SK-N-SH (cell line): ENCODE data around the gene JAKMIP3. TPM values are rescaled to one million over a fixed set of nuclear protein-coding genes. Genes with fewer than 3 reads are reported as not detected.

Experiments
- CTCF ChIA-PET: fragments of 300-600, 350-600 bp; formaldehyde crosslinking; extraction: SDS; loops from one replicate; lab custom pipeline; 2021; lab: Yijun Ruan, JAX
- POLR2A ChIA-PET: fragments of 350-600 bp; sonication (Branson Sonifier 250); formaldehyde crosslinking; extraction: SDS; loops from one replicate; lab custom pipeline; 2020; ENCODE audit warnings: antibody characterized with exemption, inconsistent platforms; lab: Yijun Ruan, JAX
- DNase-seq: peaks from one replicate; pipeline ENCODE4 v3.0.0; 2012
- H2AFZ ChIP-seq: fragments of 200-600 bp; sonication (generic); 2 replicates; pipeline ENCODE4 v1.8.1; 2016; ENCODE audit warnings: antibody characterized with exemption, mild to moderate bottlenecking, low read depth
- H3F3A ChIP-seq: fragments of 200-600 bp; sonication (generic); replicated peaks from 2 replicates; pipeline ENCODE3; 2016; ENCODE audit warnings: antibody characterized with exemption, mild to moderate bottlenecking; ENCODE audit not compliant: insufficient read depth
- H3K27ac ChIP-seq, 2 experiments: fragments of 200-500 bp in 1 of 2; fragments of 200-600 bp in 1 of 2; sonication (Bioruptor generic) in 1 of 2; sonication (generic), shearing (Covaris generic) in 1 of 2; 2 replicates each; pipeline versions ENCODE4 v1.5.1 to v1.6.1; 2014 to 2016; ENCODE audit warnings: low read depth in 2 of 2, inconsistent platforms in 1 of 2, low read length in 1 of 2, mild to moderate bottlenecking in 1 of 2, mixed read lengths in 1 of 2
- H3K27me3 ChIP-seq: fragments of 200-600 bp; sonication (generic), shearing (Covaris generic); 2 replicates; pipeline ENCODE4 v1.6.1; 2016; ENCODE audit warnings: mixed run types; ENCODE audit not compliant: insufficient read depth
- H3K36me3 ChIP-seq, 2 experiments: fragments of 200-500 bp in 1 of 2; fragments of 200-600 bp in 1 of 2; sonication (Bioruptor generic) in 1 of 2; sonication (generic) in 1 of 2; replicated peaks in 1 of 2; 2 replicates each; pipeline versions ENCODE3 to v1.5.1; 2014 to 2016; ENCODE audit warnings: low read length in 1 of 2, mild to moderate bottlenecking in 1 of 2; ENCODE audit not compliant: insufficient read depth in 2 of 2, control insufficient read depth in 1 of 2
- H3K4me1 ChIP-seq, 2 experiments: fragments of 200-500 bp in 1 of 2; fragments of 200-600 bp in 1 of 2; sonication (Bioruptor generic) in 1 of 2; sonication (generic), shearing (Covaris generic) in 1 of 2; 2 replicates each; pipeline versions ENCODE4 v1.5.1 to v1.6.1; 2014 to 2016; ENCODE audit warnings: low read depth in 1 of 2, low read length in 1 of 2, mixed run types in 1 of 2; ENCODE audit not compliant: insufficient read depth in 2 of 2, control insufficient read depth in 1 of 2
- H3K4me2 ChIP-seq: fragments of 200-600 bp; sonication (generic), shearing (Covaris generic); 2 replicates; pipeline ENCODE4 v1.6.1; 2017; ENCODE audit warnings: mixed run types
- H3K4me3 ChIP-seq, 2 experiments: fragments of 200-500 bp in 1 of 2; fragments of 200-600 bp in 1 of 2; sonication (Bioruptor generic) in 1 of 2; sonication (generic), shearing (Covaris generic) in 1 of 2; 2 replicates each; pipeline versions ENCODE4 v1.5.1 to v1.8.1; 2014 to 2016; ENCODE audit warnings: low read depth in 2 of 2, inconsistent platforms in 1 of 2, low read length in 1 of 2, mild to moderate bottlenecking in 1 of 2, mixed read lengths in 1 of 2, moderate library complexity in 1 of 2
- H3K79me2 ChIP-seq: fragments of 200-600 bp; sonication (generic); 2 replicates; pipeline ENCODE4 v1.8.1; 2017; ENCODE audit warnings: mild to moderate bottlenecking; ENCODE audit not compliant: insufficient read depth
- H3K9ac ChIP-seq: fragments of 200-600 bp; sonication (generic); 2 replicates; pipeline ENCODE4 v1.6.1; 2017; ENCODE audit warnings: mixed run types
- H3K9me2 ChIP-seq: fragments of 200-600 bp; sonication (generic); 2 replicates; pipeline ENCODE4 v1.6.1; 2017; ENCODE audit warnings: mixed run types
- H3K9me3 ChIP-seq: fragments of 200-600 bp; sonication (generic); 2 replicates; pipeline ENCODE4 v1.6.1; 2017; ENCODE audit warnings: mixed run types, mild to moderate bottlenecking, moderate library complexity
- H4K20me1 ChIP-seq: fragments of 200-600 bp; sonication (generic); 2 replicates; pipeline ENCODE4 v1.6.1; 2017; ENCODE audit warnings: mild to moderate bottlenecking, mixed run types; ENCODE audit not compliant: insufficient read depth
- ELF1 ChIP-seq: IDR thresholded peaks from 2 replicates; pipeline ENCODE4 v1.4.0; 2012
- EP300 ChIP-seq, 2 experiments: IDR thresholded peaks; 2 replicates each; pipeline versions ENCODE4 v1.4.0 to v1.6.1; 2012; ENCODE audit warnings: borderline replicate concordance in 1 of 2, low read depth in 1 of 2, low read length in 1 of 2
- FOSL2 ChIP-seq: IDR thresholded peaks from 2 replicates; pipeline ENCODE4 v1.4.0; 2012; ENCODE audit warnings: low read depth, mild to moderate bottlenecking, moderate library complexity, borderline replicate concordance
- FOXJ3 ChIP-seq: sonication (generic); formaldehyde crosslinking; IDR thresholded peaks from 2 replicates; pipeline ENCODE4 v1.5.1; 2020; ENCODE audit warnings: mild to moderate bottlenecking, missing genetic modification reagents
- GABPA ChIP-seq: IDR thresholded peaks from 2 replicates; pipeline ENCODE4 v1.4.0; 2012; ENCODE audit warnings: low read depth, mild to moderate bottlenecking
- GATA2 ChIP-seq: sonication (generic); formaldehyde crosslinking; IDR thresholded peaks from 2 replicates; pipeline ENCODE4 v1.5.0; 2020; ENCODE audit warnings: mild to moderate bottlenecking, missing genetic modification reagents
- IRF3 ChIP-seq: fragments of 150-350 bp; IDR thresholded peaks from 2 replicates; pipeline ENCODE4 v1.6.1; 2016; ENCODE audit warnings: mild to moderate bottlenecking, low read depth, low read length
- POLR2AphosphoS5 ChIP-seq: IDR thresholded peaks from 2 replicates; pipeline ENCODE4 v1.6.1; 2012; ENCODE audit warnings: low read depth, low read length
- SMC3 ChIP-seq: IDR thresholded peaks from 2 replicates; pipeline ENCODE4 v1.6.1; 2012; ENCODE audit warnings: low read depth, low read length, improper control_type of control experiment
- TAF1 ChIP-seq: IDR thresholded peaks from 2 replicates; pipeline ENCODE4 v1.6.1; 2012; ENCODE audit warnings: low read depth, mild to moderate bottlenecking, low read length, moderate library complexity, borderline replicate concordance
- TEAD4 ChIP-seq: IDR thresholded peaks from 2 replicates; pipeline ENCODE4 v1.4.0; 2012; ENCODE audit warnings: mild to moderate bottlenecking, borderline replicate concordance; ENCODE audit not compliant: insufficient read depth
- USF1 ChIP-seq: IDR thresholded peaks from 2 replicates; pipeline ENCODE4 v1.4.0; 2012; ENCODE audit warnings: low read depth, borderline replicate concordance
- USF2 ChIP-seq: fragments of 150-350 bp; IDR thresholded peaks from 2 replicates; pipeline ENCODE4 v1.6.1; 2017; ENCODE audit warnings: antibody characterized with exemption, low read length, low read depth, borderline replicate concordance
- YY1 ChIP-seq: IDR thresholded peaks from 2 replicates; pipeline ENCODE4 v1.4.0; 2012; ENCODE audit warnings: low read depth, mild to moderate bottlenecking
- WGBS: methylation state at CpG from one replicate; pipeline ENCODE4 v1.1.6; 2017; ENCODE audit warnings: low lambda C conversion rate; 5-methylcytosine and 5-hydroxymethylcytosine counted together
- polyA plus RNA-seq, 3 experiments: library from polyadenylated mRNA; depleted of rRNA; stranded (reverse); fragments of >200 nt; gene quantifications; 2 replicates each; pipeline ENCODE4 v1.2.3, GENCODE V29; 2012

The JAKMIP3 gene
- polyA plus RNA-seq, 1 of the 3 experiments (the other 2 are of a cell fraction) = 0.02 TPM

- H3K9me3 ChIP-seq = no peaks in the 10 kb centered on the region
- no peaks in the 10 kb centered on the region for H3K27me3 ChIP-seq
- no peaks in the 10 kb centered on the region for H4K20me1 ChIP-seq
- H3K9me2 ChIP-seq = no peaks in the 10 kb centered on the region
- no peak overlapping the region for H3K27ac ChIP-seq
- 66% methylated on average over 18 of the region's 18 CpGs for WGBS
- POLR2A ChIA-PET = no interaction called here
- H3K4me3 ChIP-seq = no peak overlapping the region
- CTCF ChIA-PET = interaction anchor here (1.6 to 3.0 kb wide), 3 partner anchors 14 to 98 kb away, joined by 4 to 10 read pairs (median 5); no protein-coding TSS in a partner anchor
- no peaks in the 10 kb centered on the region for H3K36me3 ChIP-seq
- H3K9ac ChIP-seq = no peak overlapping the region
- DNase-seq = no peak
- H3K4me2 ChIP-seq = no peak overlapping the region
- no peaks in the 10 kb centered on the region for H3K4me1 ChIP-seq
- H3K79me2 ChIP-seq = no peaks in the 10 kb centered on the region
- no peak overlapping the region for H2AFZ ChIP-seq
- no peaks in the 10 kb centered on the region for H3F3A ChIP-seq
- TF ChIP-seq YY1 (no peak), SMC3 (no peak), TEAD4 (no peak), ELF1 (no peak), POLR2AphosphoS5 (no peak)
These were observed 20.9 kb upstream of the JAKMIP3 start for GRCh38 chr10:132044803-132045202.

- no peaks in the 10 kb centered on the region for H4K20me1 ChIP-seq
- H2AFZ ChIP-seq = no peak overlapping the region
- CTCF ChIA-PET = interaction anchor here (1.6 to 3.0 kb wide), 4 partner anchors 11 to 97 kb away, joined by 4 to 10 read pairs (median 4); no protein-coding TSS in a partner anchor
- DNase-seq = no peak
- H3K9me3 ChIP-seq = no peaks in the 10 kb centered on the region
- WGBS = 68% methylated on average over 9 of the region's 9 CpGs
- H3K9ac ChIP-seq = no peak overlapping the region
- TF ChIP-seq IRF3 = no peak
- TF ChIP-seq FOSL2 = no peak
- TF ChIP-seq SMC3 = no peak
- no peak for TF ChIP-seq GABPA
- no peak for TF ChIP-seq GATA2
- TF ChIP-seq USF2 = no peak
- TF ChIP-seq TEAD4 = no peak
- TF ChIP-seq TAF1 = no peak
- no peak for TF ChIP-seq FOXJ3
- TF ChIP-seq USF1 = no peak
- TF ChIP-seq EP300 (IDR thresholded peaks at IDR 0.05; ENCODE audit: borderline replicate concordance in 1 of 2, low read depth in 1 of 2, low read length in 1 of 2) = no peak
- no peaks in the 10 kb centered on the region for H3K79me2 ChIP-seq
- H3K4me2 ChIP-seq = no peak overlapping the region
- POLR2A ChIA-PET = no interaction called here
- H3K36me3 ChIP-seq = no peaks in the 10 kb centered on the region
- H3K4me3 ChIP-seq = no peak overlapping the region
- no peaks in the 10 kb centered on the region for H3K4me1 ChIP-seq
- no peak overlapping the region for H3K27ac ChIP-seq
- no peaks in the 10 kb centered on the region for H3F3A ChIP-seq
- H3K27me3 ChIP-seq = no peaks in the 10 kb centered on the region
- no peaks in the 10 kb centered on the region for H3K9me2 ChIP-seq
These were observed 20.4 kb upstream of the JAKMIP3 start for GRCh38 chr10:132045324-132045723.
